Lower leg skin (tissue), 3 donors: ENCODE data around the gene RPS6KA6.

Source experiments
- POLR2A ChIP-seq, 2 donors: fragments of 450-650 bp; IDR thresholded peaks; one replicate each; pipeline ENCODE4 v1.6.1; 2016 to 2017; ENCODE audit warnings: antibody characterized with exemption in 2 of 2, mild to moderate bottlenecking in 1 of 2, moderate library complexity in 1 of 2
- TF ChIP-seq, protein P1 (sequence below), 3 donors: fragments of 450-650 bp; IDR thresholded peaks; one replicate each; pipeline ENCODE4 v1.5.1; 2016; ENCODE audit warnings: antibody characterized with exemption in 3 of 3, mild to moderate bottlenecking in 3 of 3, moderate library complexity in 2 of 3

DNA sequence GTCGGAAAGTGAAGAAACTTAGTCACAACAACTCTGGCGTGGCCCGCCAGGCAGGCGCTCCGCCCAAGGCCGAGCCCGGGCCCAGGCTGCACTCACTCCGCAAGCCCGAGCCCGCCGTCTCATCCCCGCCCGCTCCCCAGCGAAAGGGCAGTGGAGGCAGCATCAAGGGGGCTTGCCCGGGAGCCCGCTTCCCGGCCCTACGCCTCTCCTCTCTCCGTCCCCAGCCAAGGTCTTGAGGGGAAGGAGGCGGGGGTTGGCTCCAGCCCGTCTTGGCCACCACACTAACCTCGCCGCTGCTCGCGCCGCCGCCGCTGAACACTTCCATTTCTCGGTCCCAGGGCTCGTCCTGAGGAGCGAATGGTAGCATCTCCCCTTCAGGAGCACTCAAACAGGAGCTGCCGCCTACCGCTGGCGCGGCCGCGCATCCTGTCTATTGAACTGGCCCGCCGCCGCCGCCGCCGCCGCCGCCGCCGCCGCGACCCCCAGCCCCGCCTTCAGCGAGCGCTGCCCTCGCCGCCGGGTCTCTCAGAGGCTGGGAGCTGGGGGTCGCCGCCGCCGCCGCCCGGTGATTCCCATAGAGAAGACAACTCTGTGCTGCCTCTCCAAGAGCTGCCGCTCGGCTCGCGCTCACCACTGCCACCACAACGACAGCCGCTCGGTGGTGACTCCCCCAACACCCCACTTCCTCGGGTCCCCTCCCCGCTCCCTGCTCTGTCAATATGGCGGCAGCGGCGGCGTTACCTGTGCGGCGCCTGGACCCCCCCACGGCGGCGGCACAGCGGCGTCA is at the start of gene RPS6KA6:
- no peak for TF ChIP-seq POLR2A (IDR thresholded peaks at IDR 0.05)
- TF ChIP-seq, protein P1, sequence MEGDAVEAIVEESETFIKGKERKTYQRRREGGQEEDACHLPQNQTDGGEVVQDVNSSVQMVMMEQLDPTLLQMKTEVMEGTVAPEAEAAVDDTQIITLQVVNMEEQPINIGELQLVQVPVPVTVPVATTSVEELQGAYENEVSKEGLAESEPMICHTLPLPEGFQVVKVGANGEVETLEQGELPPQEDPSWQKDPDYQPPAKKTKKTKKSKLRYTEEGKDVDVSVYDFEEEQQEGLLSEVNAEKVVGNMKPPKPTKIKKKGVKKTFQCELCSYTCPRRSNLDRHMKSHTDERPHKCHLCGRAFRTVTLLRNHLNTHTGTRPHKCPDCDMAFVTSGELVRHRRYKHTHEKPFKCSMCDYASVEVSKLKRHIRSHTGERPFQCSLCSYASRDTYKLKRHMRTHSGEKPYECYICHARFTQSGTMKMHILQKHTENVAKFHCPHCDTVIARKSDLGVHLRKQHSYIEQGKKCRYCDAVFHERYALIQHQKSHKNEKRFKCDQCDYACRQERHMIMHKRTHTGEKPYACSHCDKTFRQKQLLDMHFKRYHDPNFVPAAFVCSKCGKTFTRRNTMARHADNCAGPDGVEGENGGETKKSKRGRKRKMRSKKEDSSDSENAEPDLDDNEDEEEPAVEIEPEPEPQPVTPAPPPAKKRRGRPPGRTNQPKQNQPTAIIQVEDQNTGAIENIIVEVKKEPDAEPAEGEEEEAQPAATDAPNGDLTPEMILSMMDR (IDR thresholded peaks at IDR 0.05), result no peak
